ENCODE measurements around the gene MAGI2.

Gene MAGI2

GRCh38 chr7:79124331-79124730, 329.1 kb downstream of the MAGI2 start:
- H3K36me3 ChIP-seq (ENCODE audit: insufficient read depth, low read length): no peaks in the 10 kb centered on the region
- H3F3A ChIP-seq (ENCODE audit: low read depth): no peaks in the 10 kb centered on the region
- no peaks in the 10 kb centered on the region for H3K9me3 ChIP-seq (ENCODE audit: insufficient read depth, low read depth, low read length)
- H3K79me2 ChIP-seq (ENCODE audit: insufficient read depth, low read length): no peaks in the 10 kb centered on the region
- no peaks in the 10 kb centered on the region for H4K20me1 ChIP-seq (ENCODE audit: insufficient read depth, low read length, poor library complexity, severe bottlenecking)
- H3K4me3 ChIP-seq (ENCODE audit: low read length, poor library complexity, severe bottlenecking): no peak overlapping the region
- no peak overlapping the region for H3K9ac ChIP-seq (ENCODE audit: low read depth, low read length, poor library complexity, severe bottlenecking)
- H3K4me1 ChIP-seq (ENCODE audit: insufficient read depth, low read length, poor library complexity, severe bottlenecking): no peaks in the 10 kb centered on the region
- H2AFZ ChIP-seq (ENCODE audit: low read length): no peak overlapping the region
- no peaks in the 10 kb centered on the region for H3K9me2 ChIP-seq (replicated peaks; ENCODE audit: low read depth, low read length)
- TF ChIP-seq EZH2phosphoT487 (IDR thresholded peaks at IDR 0.05; ENCODE audit: borderline replicate concordance): no peak
- no peak for TF ChIP-seq CTCF (conservative IDR thresholded peaks at IDR 0.05; ENCODE audit: low read length)
- no peak overlapping the region for H3K4me2 ChIP-seq (ENCODE audit: low read depth, low read length, poor library complexity, severe bottlenecking)
- H3K27me3 ChIP-seq (ENCODE audit: insufficient read depth, low read length, poor library complexity, severe bottlenecking): no peaks in the 10 kb centered on the region

- no peaks in the 10 kb centered on the region for H4K20me1 ChIP-seq (ENCODE audit: insufficient read depth, low read length, poor library complexity, severe bottlenecking)
- TF ChIP-seq CTCF (conservative IDR thresholded peaks at IDR 0.05; ENCODE audit: low read length) (no peak), EZH2phosphoT487 (IDR thresholded peaks at IDR 0.05; ENCODE audit: borderline replicate concordance) (no peak)
These were observed 335.3 kb downstream of the MAGI2 start for GRCh38 chr7:79118143-79118542.

GRCh38 chr7:79096361-79096805, 357.1 kb downstream of the MAGI2 start:
- Histone ChIP-seq H3F3A (ENCODE audit: low read depth) (no peaks in the 10 kb centered on the region), H3K9me2 (replicated peaks; ENCODE audit: low read depth, low read length) (no peaks in the 10 kb centered on the region), H3K4me1 (ENCODE audit: insufficient read depth, low read length, poor library complexity, severe bottlenecking) (no peaks in the 10 kb centered on the region), H3K79me2 (ENCODE audit: insufficient read depth, low read length) (no peaks in the 10 kb centered on the region), H3K36me3 (ENCODE audit: insufficient read depth, low read length) (no peaks in the 10 kb centered on the region), H3K27me3 (ENCODE audit: insufficient read depth, low read length, poor library complexity, severe bottlenecking) (no peaks in the 10 kb centered on the region), H2AFZ (ENCODE audit: low read length) (no peak overlapping the region), H3K4me2 (ENCODE audit: low read depth, low read length, poor library complexity, severe bottlenecking) (no peak overlapping the region), H3K4me3 (ENCODE audit: low read length, poor library complexity, severe bottlenecking) (no peak overlapping the region), H3K9me3 (ENCODE audit: insufficient read depth, low read depth, low read length) (no peaks in the 10 kb centered on the region), H3K9ac (ENCODE audit: low read depth, low read length, poor library complexity, severe bottlenecking) (no peak overlapping the region), H4K20me1 (ENCODE audit: insufficient read depth, low read length, poor library complexity, severe bottlenecking) (no peaks in the 10 kb centered on the region)
- no peak for TF ChIP-seq EZH2phosphoT487 (IDR thresholded peaks at IDR 0.05; ENCODE audit: borderline replicate concordance)
- TF ChIP-seq CTCF (conservative IDR thresholded peaks at IDR 0.05; ENCODE audit: low read length): no peak

More at GRCh38 chr7:79118143-79118542, 335.3 kb downstream of the MAGI2 start:
- no peaks in the 10 kb centered on the region for H3K27me3 ChIP-seq (ENCODE audit: insufficient read depth, low read length, poor library complexity, severe bottlenecking)
- no peaks in the 10 kb centered on the region for H3K79me2 ChIP-seq (ENCODE audit: insufficient read depth, low read length)
- H3F3A ChIP-seq (ENCODE audit: low read depth): no peaks in the 10 kb centered on the region
- no peaks in the 10 kb centered on the region for H3K36me3 ChIP-seq (ENCODE audit: insufficient read depth, low read length)
- no peak overlapping the region for H3K4me2 ChIP-seq (ENCODE audit: low read depth, low read length, poor library complexity, severe bottlenecking)
- H3K9ac ChIP-seq (ENCODE audit: low read depth, low read length, poor library complexity, severe bottlenecking): no peak overlapping the region
- no peaks in the 10 kb centered on the region for H3K9me2 ChIP-seq (replicated peaks; ENCODE audit: low read depth, low read length)
- H3K9me3 ChIP-seq (ENCODE audit: insufficient read depth, low read depth, low read length): no peaks in the 10 kb centered on the region
- no peaks in the 10 kb centered on the region for H3K4me1 ChIP-seq (ENCODE audit: insufficient read depth, low read length, poor library complexity, severe bottlenecking)
- no peak overlapping the region for H3K4me3 ChIP-seq (ENCODE audit: low read length, poor library complexity, severe bottlenecking)
- no peak overlapping the region for H2AFZ ChIP-seq (ENCODE audit: low read length)

All from Loucy (cell line).